ENCODE data around the gene RHBDL1. TPM values are rescaled to one million over a fixed set of nuclear protein-coding genes. Genes with fewer than 3 reads are reported as not detected.
A peak's percentile ranks its signal among the peaks of the same experiment; 100 is the strongest.

Gene RHBDL1
- total RNA-seq, 1 donor from 2014 or later, result 3.0 TPM

- TF ChIP-seq CTCF (IDR thresholded peaks at IDR 0.05), result no peak
- H3K4me3 Mint-ChIP-seq (ENCODE audit: unreplicated experiment), result no peak overlapping the region
- no peak for DNase-seq (ENCODE audit: low spot score)
- peaks cover 38% of the 10 kb centered on the region for H3K4me1 Mint-ChIP-seq (ENCODE audit: low read depth)
- H3K9me3 Mint-ChIP-seq (ENCODE audit: low read depth), result no peaks in the 10 kb centered on the region
- H3K36me3 Mint-ChIP-seq (ENCODE audit: low read depth), result peaks cover 8% of the 10 kb centered on the region
- H3K27me3 Mint-ChIP-seq (ENCODE audit: low read depth), result no peaks in the 10 kb centered on the region
- H3K27ac Mint-ChIP-seq (ENCODE audit: unreplicated experiment), result no peak overlapping the region
These were observed 2.9 kb downstream of the RHBDL1 start for GRCh38 chr16:678209-678857.

GRCh38 chr16:678858-679813, 3.7 kb downstream of the RHBDL1 start:
- peaks cover 8% of the 10 kb centered on the region for H3K36me3 Mint-ChIP-seq (ENCODE audit: low read depth)
- peak overlapping the region; percentile 93 for H3K27ac Mint-ChIP-seq (ENCODE audit: unreplicated experiment)
- no peak for TF ChIP-seq CTCF (IDR thresholded peaks at IDR 0.05)
- H3K9me3 Mint-ChIP-seq (ENCODE audit: low read depth), result no peaks in the 10 kb centered on the region
- DNase-seq (ENCODE audit: low spot score), result no peak
- H3K4me1 Mint-ChIP-seq (ENCODE audit: low read depth), result peaks cover 41% of the 10 kb centered on the region
- H3K4me3 Mint-ChIP-seq (ENCODE audit: unreplicated experiment), result peak overlapping the region; percentile 76
- no peaks in the 10 kb centered on the region for H3K27me3 Mint-ChIP-seq (ENCODE audit: low read depth)

GRCh38 chr16:679814-680624, 4.5 kb downstream of the RHBDL1 start, which contains the start of gene STUB1:
Gene STUB1, plus strand, starts transcription at chr16:680410. Its CDS starts 116 bp downstream, at chr16:680526.
- Mint-ChIP-seq H3K4me3 (ENCODE audit: unreplicated experiment) (peak within 1 kb of the TSS; percentile 76), H3K36me3 (ENCODE audit: low read depth) (peaks cover 8% of the 10 kb centered on the region), H3K9me3 (ENCODE audit: low read depth) (no peaks in the 10 kb centered on the region), H3K4me1 (ENCODE audit: low read depth) (peaks cover 37% of the 10 kb centered on the region), H3K27me3 (ENCODE audit: low read depth) (no peaks in the 10 kb centered on the region), H3K27ac (ENCODE audit: unreplicated experiment) (peak within 1 kb of the TSS; percentile 94)
- TF ChIP-seq CTCF (IDR thresholded peaks at IDR 0.05), result no peak
- DNase-seq (ENCODE audit: low spot score), result no peak

GRCh38 chr16:680625-680945, 5.1 kb downstream of the RHBDL1 start:
- no peak for TF ChIP-seq CTCF (IDR thresholded peaks at IDR 0.05)
- Mint-ChIP-seq H3K27ac (ENCODE audit: unreplicated experiment) (peak overlapping the region; percentile 71), H3K4me3 (ENCODE audit: unreplicated experiment) (peak overlapping the region; percentile 75), H3K27me3 (ENCODE audit: low read depth) (no peaks in the 10 kb centered on the region), H3K9me3 (ENCODE audit: low read depth) (no peaks in the 10 kb centered on the region), H3K36me3 (ENCODE audit: low read depth) (peaks cover 8% of the 10 kb centered on the region), H3K4me1 (ENCODE audit: low read depth) (peaks cover 33% of the 10 kb centered on the region)
- no peak for DNase-seq (ENCODE audit: low spot score)
